ENCODE measurements around the gene ARHGAP4.
A peak's percentile ranks its signal among the peaks of the same experiment; 100 is the strongest.

The ARHGAP4 gene

DNA sequence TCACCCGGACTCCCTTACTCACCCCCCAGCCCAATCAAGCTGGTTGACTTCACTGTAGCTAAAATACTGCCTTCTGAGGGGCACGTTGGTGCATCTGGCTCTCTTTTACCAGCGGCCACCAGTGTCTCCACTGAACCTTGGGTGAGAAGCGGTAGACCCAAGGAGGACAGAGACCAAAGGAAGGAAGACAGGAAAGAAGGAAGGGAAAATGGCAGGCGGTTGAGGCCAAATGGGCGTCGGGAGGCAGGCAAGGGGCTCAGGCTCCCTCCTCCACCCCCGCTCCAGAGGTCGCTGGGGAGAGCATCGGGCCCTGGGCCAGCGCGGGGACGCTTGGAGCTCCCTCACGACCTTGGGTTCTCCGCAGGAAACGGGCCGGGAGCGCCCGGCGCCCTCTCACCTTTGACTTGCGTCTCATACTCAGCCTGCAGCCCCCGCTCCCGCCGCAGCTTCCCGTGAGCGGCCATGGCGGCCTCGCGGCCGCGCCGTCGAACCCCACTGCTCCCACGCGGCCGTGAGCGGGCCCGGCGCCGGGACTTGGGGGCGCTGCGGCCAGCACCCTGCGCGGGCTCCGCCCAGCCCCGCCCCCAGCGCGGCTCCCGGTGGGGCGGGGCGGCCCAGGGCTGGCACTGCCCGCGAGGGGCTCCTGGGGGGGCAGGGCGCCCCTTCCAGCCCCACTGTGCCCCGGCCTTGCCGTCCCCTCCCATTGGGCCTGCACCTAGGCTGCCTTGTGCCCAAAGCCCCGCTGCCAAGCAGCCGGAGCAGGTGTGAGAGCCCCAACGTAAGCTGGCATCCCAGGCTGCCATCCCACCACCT lies at the start of gene ARHGAP4:
ARHGAP4 (minus strand) TSS at position 526 of the 813 bp plus-strand sequence; CDS start at position 464, 62 bp downstream.
- DNase-seq (ENCODE audit: low read depth in 2 of 3, low spot score in 1 of 3) = peak in 2 of 3 donors; percentile 31 to 54

GRCh38 chrX:153974726-153975286 lies 48.7 kb upstream of the ARHGAP4 start:
- DNase-seq (ENCODE audit: low read depth in 2 of 3, low spot score in 1 of 3) = no peak

- DNase-seq (ENCODE audit: low read depth in 2 of 3, low spot score in 1 of 3) = no peak
Measured at GRCh38 chrX:153974003-153974725, 48.1 kb upstream of the ARHGAP4 start.

GRCh38 chrX:153973127-153974002 lies 47.3 kb upstream of the ARHGAP4 start:
- no peak for DNase-seq (ENCODE audit: low read depth in 2 of 3, low spot score in 1 of 3)

DNA sequence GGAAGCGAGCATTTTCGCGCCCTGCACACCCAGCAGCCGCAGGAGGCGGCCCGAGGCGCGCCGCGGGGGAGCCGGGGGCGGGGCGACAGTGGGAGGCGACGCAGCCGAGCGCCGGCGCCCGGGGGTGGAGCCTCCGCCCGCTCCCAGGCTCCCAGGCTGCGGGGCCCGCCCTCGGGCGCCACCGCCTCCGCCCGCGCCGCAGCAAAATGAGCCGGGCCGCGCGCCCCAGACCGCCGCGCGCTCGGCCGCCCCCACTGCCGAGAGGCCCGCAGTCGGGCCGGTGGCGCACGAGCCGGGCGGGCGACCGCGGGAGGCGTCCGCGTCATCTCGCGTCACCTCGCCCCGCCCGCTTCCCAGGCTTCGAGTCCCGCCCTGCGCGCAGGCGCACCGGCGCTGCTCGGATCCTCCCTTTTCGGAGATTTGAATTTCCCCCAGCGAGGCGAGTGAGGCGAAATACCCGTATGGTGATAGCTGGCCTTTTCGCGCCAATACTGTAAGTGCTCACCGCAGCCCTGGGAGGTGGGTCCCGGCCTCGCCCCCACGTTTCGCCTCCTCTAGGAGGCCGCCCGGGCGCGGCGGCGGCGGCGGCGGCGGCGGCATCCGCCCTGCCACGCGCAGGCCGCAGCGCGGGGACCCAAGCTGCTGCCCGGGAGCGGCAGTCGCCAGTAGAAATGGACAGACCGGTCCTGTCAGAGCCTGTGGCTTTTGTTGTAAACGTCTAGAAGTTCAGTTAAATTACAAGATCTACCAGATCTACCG lies 46.5 kb upstream of the ARHGAP4 start, which contains the start of gene TMEM187:
TMEM187 (plus strand) TSS at position 387 of the 759 bp plus-strand sequence. CDS start 9,309 bp downstream, outside the sequence.
- peak; percentile 80 to 87 (median 83) for DNase-seq (ENCODE audit: low read depth in 2 of 3, low spot score in 1 of 3)

GRCh38 chrX:153971450-153972367 lies 45.6 kb upstream of the ARHGAP4 start, which contains the start of gene HCFC1:
TSS of gene HCFC1 (minus strand) at chrX:153971818. CDS start at chrX:153970840, 978 bp downstream.
- peak; percentile 77 to 88 (median 83) for DNase-seq (ENCODE audit: low read depth in 2 of 3, low spot score in 1 of 3)

DNA sequence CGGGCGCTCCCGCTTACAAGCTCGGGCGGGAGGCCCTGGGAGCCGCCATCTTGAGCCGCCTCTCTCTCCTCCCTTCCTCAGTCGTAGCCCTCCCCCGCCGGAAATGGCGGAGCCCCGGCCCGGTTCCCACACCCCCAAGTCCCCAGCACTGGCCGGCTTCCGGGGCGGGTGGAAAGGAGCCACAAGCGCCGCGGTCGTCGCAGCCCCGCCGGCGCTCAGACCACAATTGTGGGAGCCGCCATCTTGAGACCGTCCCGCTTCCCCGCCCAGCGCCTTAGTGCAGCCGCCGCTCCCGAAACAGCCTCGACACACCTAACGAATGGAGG lies 45.0 kb upstream of the ARHGAP4 start:
- DNase-seq (ENCODE audit: low read depth in 2 of 3, low spot score in 1 of 3) = peak; percentile 79 to 83 (median 81)

DNA sequence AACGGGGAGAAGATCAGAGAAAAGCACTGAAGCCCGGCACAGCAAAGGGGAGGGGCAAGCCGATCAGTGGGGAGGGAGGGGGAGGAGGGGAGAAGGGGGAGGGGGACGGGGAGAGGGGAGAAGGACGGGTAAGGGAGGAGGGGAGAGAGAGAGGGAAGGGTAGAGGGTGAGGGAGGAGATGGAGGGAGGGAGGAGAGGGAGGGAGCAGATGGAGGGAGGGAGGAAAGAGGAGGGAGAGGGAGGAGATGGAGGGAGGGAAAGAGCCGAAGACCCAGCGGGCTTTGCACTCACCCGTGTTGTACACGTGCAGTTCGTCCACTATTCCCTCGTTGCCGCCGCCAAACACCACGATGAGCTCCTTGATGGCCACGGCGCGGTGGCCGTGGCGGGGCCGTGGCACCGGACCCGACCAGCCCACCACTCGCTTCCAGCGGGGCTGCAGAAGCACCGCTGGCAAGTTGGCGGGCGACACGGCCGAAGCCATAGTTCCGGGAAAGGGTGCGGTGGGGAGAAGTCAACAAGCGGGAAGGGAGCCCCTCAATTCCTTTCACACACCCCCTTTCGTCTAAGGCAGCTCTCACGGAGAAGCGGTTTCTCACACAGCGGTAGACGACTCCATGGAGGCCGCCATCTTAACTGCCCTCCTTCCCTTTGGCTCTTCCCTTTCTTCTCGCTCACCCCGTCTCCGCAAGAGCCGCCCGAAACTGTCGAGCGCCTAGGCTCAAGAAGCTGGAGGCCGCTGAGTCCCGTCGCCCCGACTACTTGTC lies 44.5 kb upstream of the ARHGAP4 start:
- no peak for DNase-seq (ENCODE audit: low read depth in 2 of 3, low spot score in 1 of 3)

DNA sequence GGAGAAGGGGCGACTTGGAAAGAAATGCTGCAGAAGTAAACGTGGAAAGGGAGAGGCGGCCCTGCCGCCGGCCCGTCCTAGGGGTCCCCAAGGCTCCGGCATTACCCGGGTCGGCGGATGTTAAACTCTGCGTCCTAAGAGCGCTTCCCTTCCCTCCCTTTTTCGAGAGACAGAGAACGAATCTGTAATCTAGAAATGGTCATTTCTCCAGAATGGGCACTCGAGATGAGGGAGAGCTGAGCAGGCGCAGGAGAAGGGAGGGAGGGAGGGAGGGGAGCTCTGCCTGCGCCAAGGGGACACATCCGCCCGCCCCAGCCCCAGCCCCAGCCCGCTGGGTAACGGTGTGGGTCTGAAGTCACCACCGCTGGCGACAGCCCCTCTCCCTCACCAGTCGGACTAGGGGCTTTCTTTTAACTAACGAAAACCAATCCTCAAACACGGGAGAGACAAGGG lies 43.9 kb upstream of the ARHGAP4 start:
- no peak for DNase-seq (ENCODE audit: low read depth in 2 of 3, low spot score in 1 of 3)

GRCh38 chrX:153969125-153969903 lies 43.2 kb upstream of the ARHGAP4 start:
- no peak for DNase-seq (ENCODE audit: low read depth in 2 of 3, low spot score in 1 of 3)

DNA sequence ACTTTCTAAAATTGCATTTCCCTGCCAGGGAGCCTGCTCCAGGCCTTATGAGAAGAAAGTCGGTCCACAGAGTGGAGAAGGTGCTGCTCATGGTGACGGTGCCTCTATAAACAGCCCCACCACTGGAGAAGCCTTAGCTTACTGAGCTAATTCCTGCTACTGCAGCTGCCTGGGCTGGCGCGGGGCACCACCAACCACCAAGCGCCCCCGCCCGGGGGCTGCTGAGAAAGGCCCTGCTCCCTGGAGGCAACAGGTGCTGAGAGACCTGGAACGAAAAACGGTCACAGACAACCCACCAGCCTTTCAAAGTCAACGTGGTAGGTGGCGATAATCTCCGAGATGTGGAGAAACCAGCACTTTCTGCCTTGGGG lies 42.7 kb upstream of the ARHGAP4 start:
- DNase-seq (ENCODE audit: low read depth in 2 of 3, low spot score in 1 of 3) = no peak

DNA sequence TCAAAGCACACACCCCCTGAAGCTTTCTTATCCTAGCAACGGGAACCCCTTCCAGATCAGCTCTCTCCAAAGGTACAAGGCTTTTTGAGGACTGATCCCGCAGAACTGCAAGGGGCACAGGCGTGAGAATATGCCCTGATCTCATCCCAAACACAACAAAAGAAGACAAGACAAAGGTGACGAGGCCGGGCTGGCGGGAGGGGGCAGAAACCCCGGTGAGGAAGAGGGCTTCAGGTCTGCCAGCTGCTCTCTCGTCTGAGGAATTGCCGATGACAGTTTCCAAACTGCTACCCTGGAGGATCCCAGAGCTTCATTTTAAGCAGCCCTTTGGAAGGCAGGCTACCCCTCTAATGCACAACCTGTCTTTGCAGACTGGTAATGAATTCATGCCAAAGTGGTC lies 42.2 kb upstream of the ARHGAP4 start:
- no peak for DNase-seq (ENCODE audit: low read depth in 2 of 3, low spot score in 1 of 3)

DNA sequence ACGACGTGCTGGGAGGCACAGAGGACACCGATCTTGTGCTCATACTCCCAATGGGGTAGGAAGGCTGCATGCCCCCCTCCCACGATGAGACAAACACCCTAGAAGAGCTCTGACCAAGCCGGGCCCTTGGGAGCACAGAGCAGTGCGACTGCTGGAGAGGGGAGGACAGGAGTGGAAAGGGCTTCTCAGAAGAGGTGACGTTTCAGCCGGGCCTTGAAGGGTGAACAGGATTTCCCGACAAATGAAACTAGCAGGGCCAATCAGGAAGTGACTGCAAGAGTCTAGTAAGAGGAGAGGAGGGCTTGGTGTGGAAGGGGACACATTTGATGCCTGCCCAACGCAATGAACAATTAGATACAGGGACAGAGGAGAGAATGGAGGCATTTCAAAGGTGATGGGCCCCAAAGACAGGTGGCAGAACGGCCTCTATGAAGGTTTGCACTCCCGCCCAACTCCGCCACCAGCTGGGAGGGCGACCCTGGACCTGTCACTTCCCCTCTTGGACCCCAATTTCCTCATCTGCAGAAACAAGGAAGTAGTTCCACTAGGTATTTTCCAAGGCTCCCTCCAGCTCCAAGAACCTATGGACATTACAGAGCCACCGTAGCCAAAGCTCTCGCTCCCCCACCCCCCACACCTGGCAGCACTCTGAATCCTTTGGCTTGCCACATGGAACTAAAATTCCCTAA lies 41.6 kb upstream of the ARHGAP4 start:
- no peak for DNase-seq (ENCODE audit: low read depth in 2 of 3, low spot score in 1 of 3)

DNA sequence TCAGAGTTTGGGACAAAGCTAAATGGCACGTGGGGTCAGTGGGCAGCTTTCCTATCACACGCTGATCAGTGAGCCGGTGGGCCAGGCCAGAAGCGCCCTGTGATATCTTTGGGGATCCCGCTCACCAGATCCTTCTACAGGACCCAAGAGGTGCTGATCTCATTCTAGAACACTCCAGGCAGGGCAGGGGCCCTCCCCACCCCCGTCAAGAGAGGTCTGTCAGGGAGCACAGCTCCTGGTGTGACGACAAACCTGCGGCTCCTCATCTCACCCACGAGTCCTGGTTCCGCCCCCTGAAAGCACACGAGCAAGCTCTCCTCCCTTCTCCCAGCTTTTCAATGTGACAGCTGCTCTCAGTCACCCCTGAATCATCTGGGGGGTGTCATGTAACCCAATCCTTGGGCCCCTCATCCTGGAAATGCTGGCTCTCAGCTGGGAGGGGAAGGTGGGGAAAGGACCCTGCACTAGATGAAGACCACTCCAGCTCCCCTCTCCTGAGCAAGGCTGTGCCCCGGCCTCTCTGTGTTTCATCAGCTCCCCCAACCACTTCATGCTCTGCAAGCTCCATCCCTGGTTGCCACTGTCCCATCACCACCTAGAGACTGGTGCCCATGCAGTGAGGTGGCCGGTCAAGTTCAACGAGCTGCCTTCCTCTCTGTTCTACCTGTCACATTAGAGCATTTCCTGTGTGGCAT lies 40.9 kb upstream of the ARHGAP4 start:
- no peak for DNase-seq (ENCODE audit: low read depth in 2 of 3, low spot score in 1 of 3)

- no peak for DNase-seq (ENCODE audit: low read depth in 2 of 3, low spot score in 1 of 3)
Measured at GRCh38 chrX:153966283-153966688, 40.2 kb upstream of the ARHGAP4 start.

DNA sequence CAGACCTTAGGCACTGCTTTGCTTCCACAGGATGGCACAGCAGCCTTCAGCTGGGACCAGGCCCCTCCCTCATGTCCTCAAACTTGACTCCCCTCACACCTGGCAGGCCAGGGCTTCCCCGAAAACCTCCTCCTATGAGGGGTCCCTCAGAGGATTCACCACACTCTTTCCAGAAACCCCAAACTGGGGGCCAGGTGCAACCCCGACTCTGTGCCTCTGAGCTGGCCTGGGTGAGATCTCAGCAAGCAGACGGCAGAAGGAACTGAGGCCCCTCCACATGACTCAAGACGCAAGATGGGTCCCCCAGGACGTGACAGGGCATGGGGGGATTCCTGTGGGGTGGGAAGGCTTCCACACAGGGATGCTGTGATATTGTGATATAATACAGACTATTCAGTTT lies 39.3 kb upstream of the ARHGAP4 start:
- no peak for DNase-seq (ENCODE audit: low read depth in 2 of 3, low spot score in 1 of 3)
